ENCODE measurements around the gene TMEM273.

DNA sequence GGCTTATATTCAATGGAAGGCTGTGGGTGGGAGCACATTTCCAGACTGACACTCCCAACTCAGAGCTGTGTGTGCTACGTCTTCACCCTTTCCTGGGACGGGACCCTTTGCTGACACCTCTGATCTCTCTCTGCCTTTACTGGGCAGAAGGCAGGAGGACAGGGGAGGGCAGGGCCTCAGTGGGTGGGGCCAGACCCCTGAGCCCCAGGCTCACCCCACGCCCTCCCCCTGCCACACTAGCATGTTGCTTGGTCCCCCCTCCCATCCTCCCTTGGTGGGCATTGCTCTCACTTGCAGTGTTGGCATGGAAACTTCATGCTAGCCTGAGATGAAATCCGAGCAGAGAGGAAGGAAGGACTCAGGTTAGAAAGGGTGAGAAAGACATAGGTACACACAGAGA, 18.4 kb downstream of the TMEM273 start:
- TF ChIP-seq, protein P1, sequence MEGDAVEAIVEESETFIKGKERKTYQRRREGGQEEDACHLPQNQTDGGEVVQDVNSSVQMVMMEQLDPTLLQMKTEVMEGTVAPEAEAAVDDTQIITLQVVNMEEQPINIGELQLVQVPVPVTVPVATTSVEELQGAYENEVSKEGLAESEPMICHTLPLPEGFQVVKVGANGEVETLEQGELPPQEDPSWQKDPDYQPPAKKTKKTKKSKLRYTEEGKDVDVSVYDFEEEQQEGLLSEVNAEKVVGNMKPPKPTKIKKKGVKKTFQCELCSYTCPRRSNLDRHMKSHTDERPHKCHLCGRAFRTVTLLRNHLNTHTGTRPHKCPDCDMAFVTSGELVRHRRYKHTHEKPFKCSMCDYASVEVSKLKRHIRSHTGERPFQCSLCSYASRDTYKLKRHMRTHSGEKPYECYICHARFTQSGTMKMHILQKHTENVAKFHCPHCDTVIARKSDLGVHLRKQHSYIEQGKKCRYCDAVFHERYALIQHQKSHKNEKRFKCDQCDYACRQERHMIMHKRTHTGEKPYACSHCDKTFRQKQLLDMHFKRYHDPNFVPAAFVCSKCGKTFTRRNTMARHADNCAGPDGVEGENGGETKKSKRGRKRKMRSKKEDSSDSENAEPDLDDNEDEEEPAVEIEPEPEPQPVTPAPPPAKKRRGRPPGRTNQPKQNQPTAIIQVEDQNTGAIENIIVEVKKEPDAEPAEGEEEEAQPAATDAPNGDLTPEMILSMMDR (conservative IDR thresholded peaks at IDR 0.05): no peak
- no peak for TF ChIP-seq ZFX (IDR thresholded peaks at IDR 0.05)

All from C4-2B (cell line).